Measurements from ENCODE around the gene ZNF384.

- TF ChIP-seq CTCF (IDR thresholded peaks at IDR 0.05 in 8 of 11, conservative IDR thresholded peaks at IDR 0.05 in 3 of 11) (no peak), POLR2AphosphoS5 (IDR thresholded peaks at IDR 0.05) (no peak)
These were observed 33.7 kb upstream of the ZNF384 start for GRCh38 chr12:6722863-6723262.
